HepG2 (cell line): Measurements from ENCODE around the gene MYCBPAP. TPM values are rescaled to one million over a fixed set of nuclear protein-coding genes. Genes with fewer than 3 reads are reported as not detected.

Experiments used
- E2F2 ChIP-seq: sonication (generic); formaldehyde crosslinking; IDR thresholded peaks from 2 replicates; pipeline ENCODE4 v1.4.0; 2020; ENCODE audit warnings: missing genetic modification reagents, borderline replicate concordance
- EP300 ChIP-seq, 3 experiments: sonication (generic) in 1 of 3; formaldehyde crosslinking in 1 of 3; IDR thresholded peaks; 2 replicates each; pipeline versions ENCODE4 v1.5.1 to v1.6.1; 2011 to 2020; ENCODE audit warnings: low read depth in 2 of 3, low read length in 2 of 3, borderline replicate concordance in 1 of 3, improper control_type of control experiment in 1 of 3, mild to moderate bottlenecking in 1 of 3, missing genetic modification reagents in 1 of 3, moderate library complexity in 1 of 3
- FLYWCH1 ChIP-seq: sonication (generic); formaldehyde crosslinking; IDR thresholded peaks from 2 replicates; pipeline ENCODE4 v1.8.1; 2023; ENCODE audit warnings: mild to moderate bottlenecking, missing genetic modification reagents
- GATAD1 ChIP-seq: IDR thresholded peaks from 2 replicates; pipeline ENCODE4 v1.6.1; 2016; ENCODE audit warnings: missing genetic modification reagents, missing compliant biosample characterization
- KLF16 ChIP-seq, 2 experiments: sonication (generic) in 1 of 2; formaldehyde crosslinking in 1 of 2; IDR thresholded peaks; 2 replicates each; pipeline versions ENCODE4 v1.6.1 to v1.8.0; 2016 to 2023; ENCODE audit warnings: missing genetic modification reagents in 2 of 2, missing compliant biosample characterization in 1 of 2
- PHF8 ChIP-seq: sonication (generic); formaldehyde crosslinking; IDR thresholded peaks from 2 replicates; pipeline ENCODE4 v1.5.0; 2020; ENCODE audit warnings: missing genetic modification reagents
- RXRA ChIP-seq: sonication (generic); formaldehyde crosslinking; IDR thresholded peaks from 2 replicates; pipeline ENCODE4 v1.5.1; 2020; ENCODE audit warnings: missing genetic modification reagents
- TOPORS ChIP-seq: sonication (generic); formaldehyde crosslinking; IDR thresholded peaks from 2 replicates; pipeline ENCODE4 v1.8.0; 2023; ENCODE audit warnings: mild to moderate bottlenecking, missing genetic modification reagents
- ZBTB26 ChIP-seq: IDR thresholded peaks from 2 replicates; pipeline ENCODE4 v1.6.1; 2016; ENCODE audit warnings: missing compliant biosample characterization, missing genetic modification reagents, borderline replicate concordance
- ZKSCAN8 ChIP-seq: IDR thresholded peaks from 2 replicates; pipeline ENCODE4 v1.6.1; 2016; ENCODE audit warnings: borderline replicate concordance, missing genetic modification reagents, missing compliant biosample characterization
- ZNF253 ChIP-seq: sonication (generic); formaldehyde crosslinking; IDR thresholded peaks from 2 replicates; pipeline ENCODE4 v1.8.0; 2022; ENCODE audit warnings: mild to moderate bottlenecking, missing genetic modification reagents, borderline replicate concordance
- ZNF318 ChIP-seq: sonication (generic); formaldehyde crosslinking; IDR thresholded peaks from 2 replicates; pipeline ENCODE4 v1.4.0; 2020; ENCODE audit warnings: mild to moderate bottlenecking, missing genetic modification reagents
- ZNF558 ChIP-seq: sonication (generic); formaldehyde crosslinking; IDR thresholded peaks from 2 replicates; pipeline ENCODE4 v1.9.0; 2022; ENCODE audit warnings: mild to moderate bottlenecking, missing genetic modification reagents, borderline replicate concordance
- ZNF639 ChIP-seq: conservative IDR thresholded peaks from 2 replicates; pipeline ENCODE4 v1.6.1; 2018; ENCODE audit warnings: missing genetic modification reagents
- ZNF776 ChIP-seq: sonication (generic); formaldehyde crosslinking; IDR thresholded peaks from 2 replicates; pipeline ENCODE4 v1.4.0; 2020; ENCODE audit warnings: mild to moderate bottlenecking, missing genetic modification reagents
- polyA plus RNA-seq, 8 experiments: library from polyadenylated mRNA; depleted of rRNA in 3 of 8; stranded (reverse) in 7 of 8; unstranded in 1 of 8; fragments of >200 nt; fragmentation: Illumina TruSeq in 4 of 8; extraction: Trizol in 4 of 8; gene quantifications; 2 replicates each; pipeline versions ENCODE4 v1.2.1 to v1.2.3, GENCODE V29; 2011 to 2016; ENCODE audit warnings: low read depth in 4 of 8, missing spikeins in 1 of 8, mixed read lengths in 1 of 8; ENCODE audit not compliant: insufficient read depth in 1 of 8
- total RNA-seq, 5 experiments: library from RNA; depleted of rRNA; stranded (reverse); fragments of >200 nt; fragmentation: Illumina TruSeq; extraction: Trizol; gene quantifications; 2 replicates each; pipeline ENCODE4 v1.2.3, GENCODE V29; 2016; ENCODE audit warnings: low read depth in 1 of 5

MYCBPAP gene
- total and polyA plus RNA-seq, 2 of the 13 experiments (the other 11 are each of a cell fraction or from before 2014, with no cell fraction given), result 0.22 to 0.24 TPM

- TF ChIP-seq ZNF253 (CRISPR knock-in tag) (0 out of 2 replicates have a peak, but pooled peaks have one; percentile 13), TOPORS (no peak), ZNF639 (CRISPR knock-in tag) (no peak), ZKSCAN8 (0 out of 2 replicates have a peak, but pooled peaks have one; percentile 30), ZBTB26 (CRISPR knock-in tag) (0 out of 2 replicates have a peak, but pooled peaks have one; percentile 23), PHF8 (CRISPR knock-in tag) (0 out of 2 replicates have a peak, but pooled peaks have one; percentile 18), GATAD1 (no peak), ZNF558 (peak; percentile 31; the same call in 1 of the 2 replicates), RXRA (CRISPR knock-in tag) (peak; percentile 28; the same call in 1 of the 2 replicates), ZNF776 (no peak), ZNF318 (CRISPR knock-in tag) (no peak), EP300 (IDR thresholded peaks at IDR 0.05; ENCODE audit: low read depth in 2 of 2, low read length in 2 of 2) (peak in 1 of 2 experiments; percentile 21; a peak in 1 of 4 replicates), EP300 (CRISPR knock-in tag; IDR thresholded peaks at IDR 0.05; ENCODE audit: borderline replicate concordance) (no peak), E2F2 (CRISPR knock-in tag) (no peak), KLF16 (CRISPR knock-in tag; IDR thresholded peaks at IDR 0.05) (no peak), FLYWCH1 (CRISPR knock-in tag) (no peak)
Measured at GRCh38 chr17:50518384-50519023, 10.3 kb downstream of the MYCBPAP start (continued).
